Liver (tissue), 9 donors: Measurements from ENCODE around the gene RTN4. TPM values are rescaled to one million over a fixed set of nuclear protein-coding genes. Genes with fewer than 3 reads are reported as not detected.
"Not testable (repeated sequence)": the region's sequence is repeated elsewhere in the genome, so short reads cannot be mapped to it uniquely, and the experiment has no call there.

Experiments used
- DNase-seq: peaks from one replicate; pipeline ENCODE4 v3.0.0-alpha.2; 2017; ENCODE audit warnings: low spot score
- H3K27ac ChIP-seq, 2 donors: one replicate each; pipeline ENCODE4 v1.7.0; 2013; ENCODE audit warnings: inconsistent platforms in 2 of 2, low read length in 2 of 2, control low read depth in 1 of 2, low read depth in 1 of 2, mild to moderate bottlenecking in 1 of 2
- H3K27me3 ChIP-seq, 4 donors: one replicate each; pipeline versions ENCODE4 v1.6.1 to v1.7.0; 2013; ENCODE audit warnings: low read length in 3 of 4, inconsistent platforms in 1 of 4, mild to moderate bottlenecking in 1 of 4, moderate library complexity in 1 of 4; ENCODE audit not compliant: control insufficient read depth in 4 of 4, insufficient read depth in 4 of 4
- H3K36me3 ChIP-seq, 4 donors: one replicate each; pipeline versions ENCODE4 v1.6.1 to v1.7.0; 2013; ENCODE audit warnings: low read length in 3 of 4, mild to moderate bottlenecking in 3 of 4, low read depth in 1 of 4, moderate library complexity in 1 of 4; ENCODE audit not compliant: control insufficient read depth in 4 of 4, insufficient read depth in 3 of 4
- H3K4me1 ChIP-seq, 4 donors: one replicate each; pipeline versions ENCODE4 v1.6.1 to v1.7.0; 2013; ENCODE audit warnings: low read length in 3 of 4, mild to moderate bottlenecking in 3 of 4, moderate library complexity in 1 of 4; ENCODE audit not compliant: control insufficient read depth in 4 of 4, insufficient read depth in 4 of 4
- H3K4me3 ChIP-seq, 3 donors: one replicate each; pipeline versions ENCODE4 v1.6.1 to v1.7.0; 2013; ENCODE audit warnings: low read length in 3 of 3, control low read depth in 1 of 3, low read depth in 1 of 3, mild to moderate bottlenecking in 1 of 3
- H3K9ac ChIP-seq, 2 donors: one replicate each; pipeline ENCODE4 v1.7.0; 2013; ENCODE audit warnings: low read length in 2 of 2, mild to moderate bottlenecking in 2 of 2, moderate library complexity in 2 of 2, control low read depth in 1 of 2, low read depth in 1 of 2
- H3K9me3 ChIP-seq, 4 donors: one replicate each; pipeline versions ENCODE4 v1.6.1 to v1.7.0; 2013; ENCODE audit warnings: low read length in 3 of 4; ENCODE audit not compliant: control insufficient read depth in 4 of 4
- EGR1 ChIP-seq, 2 donors: IDR thresholded peaks; 2 replicates each; pipeline ENCODE4 v1.6.1; 2016 to 2018; ENCODE audit warnings: antibody characterized with exemption in 2 of 2, low read depth in 2 of 2
- GABPA ChIP-seq, 2 donors: IDR thresholded peaks in 1 of 2; conservative IDR thresholded peaks in 1 of 2; 2 replicates each; pipeline ENCODE4 v1.6.1; 2016; ENCODE audit warnings: antibody characterized with exemption in 2 of 2, mild to moderate bottlenecking in 1 of 2, moderate library complexity in 1 of 2
- RAD21 ChIP-seq, 2 donors: IDR thresholded peaks; 2 replicates each; pipeline ENCODE4 v1.6.1; 2016; ENCODE audit warnings: antibody characterized with exemption in 2 of 2, mild to moderate bottlenecking in 2 of 2
- YY1 ChIP-seq: IDR thresholded peaks from 2 replicates; pipeline ENCODE4 v1.6.1; 2016; ENCODE audit warnings: antibody characterized with exemption, mild to moderate bottlenecking
- WGBS: extraction: QIAGEN DNeasy Blood & Tissue Kit; methylation state at CpG from one replicate; pipeline ENCODE4 v1.1.7; 2013; 5-methylcytosine and 5-hydroxymethylcytosine counted together
- polyA plus RNA-seq, 2 donors: library from polyadenylated mRNA; stranded (reverse) in 1 of 2; unstranded in 1 of 2; fragments of 200-250 nt in 1 of 2; fragments of >200 nt in 1 of 2; fragmentation: Nextera tagmentation in 1 of 2; extraction: Ambion mirVana in 1 of 2; gene quantifications; one replicate each; pipeline versions ENCODE4 v1.2.1 to v1.2.3, GENCODE V29; 2013 to 2015
- total RNA-seq, 2 donors: library from RNA; depleted of rRNA; stranded (reverse); fragments of >200 nt; gene quantifications; one replicate each; pipeline ENCODE4 v1.2.3, GENCODE V29; 2014
- TF ChIP-seq, protein P1 (sequence below): fragments of 150-350 bp; IDR thresholded peaks from 2 replicates; pipeline ENCODE4 v1.5.1; 2017; ENCODE audit warnings: improper control_type of control experiment, low read depth, low read length; ENCODE audit not compliant: missing input control
- TF ChIP-seq, protein P2 (sequence below): IDR thresholded peaks from 2 replicates; pipeline ENCODE4 v1.6.1; 2016; ENCODE audit warnings: antibody characterized with exemption, mild to moderate bottlenecking
- TF ChIP-seq, protein P3 (sequence below): IDR thresholded peaks from 2 replicates; pipeline ENCODE4 v1.6.1; 2016; ENCODE audit warnings: antibody characterized with exemption
- TF ChIP-seq, protein P4 (sequence below): IDR thresholded peaks from 2 replicates; pipeline ENCODE4 v1.6.1; 2016; ENCODE audit warnings: antibody characterized with exemption
- TF ChIP-seq, protein P5 (sequence below): IDR thresholded peaks from 2 replicates; pipeline ENCODE4 v1.6.1; 2016; ENCODE audit warnings: antibody characterized with exemption
- donor health status: healthy.
- donor health status: healthy.
- donor health status: healthy.
- donor health status: healthy.
- donor health status: healthy.

The RTN4 gene
- total and polyA plus RNA-seq, 4 donors, result 73.5 to 348 (median 151) TPM

DNA sequence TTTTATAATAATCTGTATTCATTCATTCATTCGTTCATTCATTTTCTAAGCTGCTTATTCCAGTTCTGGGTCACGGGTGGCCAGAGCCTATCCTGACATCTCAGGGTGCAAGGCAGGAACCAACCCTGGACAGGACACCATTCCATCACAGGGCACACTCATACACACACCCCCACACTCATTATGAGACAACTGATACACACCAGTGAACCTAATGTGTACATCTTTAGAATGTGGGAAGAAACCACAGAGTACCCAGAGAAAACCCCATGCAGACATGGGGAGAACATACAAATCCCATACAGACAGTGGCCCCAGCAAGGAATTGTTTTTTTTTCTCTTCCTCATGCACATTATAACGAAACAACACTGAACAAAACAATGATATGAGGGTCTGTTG, 54.7 kb downstream of the RTN4 start:
- Histone ChIP-seq H3K4me1 (peaks cover 2 to 25% (median 8%) of the 10 kb centered on the region in 4 donors), H3K9me3 (no peaks in the 10 kb centered on the region), H3K9ac (no peak overlapping the region), H3K27ac (no peak overlapping the region), H3K27me3 (no peaks in the 10 kb centered on the region), H3K4me3 (no peak overlapping the region), H3K36me3 (no peaks in the 10 kb centered on the region)
- WGBS, result 95% methylated on average over 3 of the region's 3 CpGs
- DNase-seq, result no peak
- TF ChIP-seq, protein P1, sequence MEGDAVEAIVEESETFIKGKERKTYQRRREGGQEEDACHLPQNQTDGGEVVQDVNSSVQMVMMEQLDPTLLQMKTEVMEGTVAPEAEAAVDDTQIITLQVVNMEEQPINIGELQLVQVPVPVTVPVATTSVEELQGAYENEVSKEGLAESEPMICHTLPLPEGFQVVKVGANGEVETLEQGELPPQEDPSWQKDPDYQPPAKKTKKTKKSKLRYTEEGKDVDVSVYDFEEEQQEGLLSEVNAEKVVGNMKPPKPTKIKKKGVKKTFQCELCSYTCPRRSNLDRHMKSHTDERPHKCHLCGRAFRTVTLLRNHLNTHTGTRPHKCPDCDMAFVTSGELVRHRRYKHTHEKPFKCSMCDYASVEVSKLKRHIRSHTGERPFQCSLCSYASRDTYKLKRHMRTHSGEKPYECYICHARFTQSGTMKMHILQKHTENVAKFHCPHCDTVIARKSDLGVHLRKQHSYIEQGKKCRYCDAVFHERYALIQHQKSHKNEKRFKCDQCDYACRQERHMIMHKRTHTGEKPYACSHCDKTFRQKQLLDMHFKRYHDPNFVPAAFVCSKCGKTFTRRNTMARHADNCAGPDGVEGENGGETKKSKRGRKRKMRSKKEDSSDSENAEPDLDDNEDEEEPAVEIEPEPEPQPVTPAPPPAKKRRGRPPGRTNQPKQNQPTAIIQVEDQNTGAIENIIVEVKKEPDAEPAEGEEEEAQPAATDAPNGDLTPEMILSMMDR, result no peak
- no peak for TF ChIP-seq EGR1 (IDR thresholded peaks at IDR 0.05; ENCODE audit: low read depth in 2 of 2)
- TF ChIP-seq, protein P2, sequence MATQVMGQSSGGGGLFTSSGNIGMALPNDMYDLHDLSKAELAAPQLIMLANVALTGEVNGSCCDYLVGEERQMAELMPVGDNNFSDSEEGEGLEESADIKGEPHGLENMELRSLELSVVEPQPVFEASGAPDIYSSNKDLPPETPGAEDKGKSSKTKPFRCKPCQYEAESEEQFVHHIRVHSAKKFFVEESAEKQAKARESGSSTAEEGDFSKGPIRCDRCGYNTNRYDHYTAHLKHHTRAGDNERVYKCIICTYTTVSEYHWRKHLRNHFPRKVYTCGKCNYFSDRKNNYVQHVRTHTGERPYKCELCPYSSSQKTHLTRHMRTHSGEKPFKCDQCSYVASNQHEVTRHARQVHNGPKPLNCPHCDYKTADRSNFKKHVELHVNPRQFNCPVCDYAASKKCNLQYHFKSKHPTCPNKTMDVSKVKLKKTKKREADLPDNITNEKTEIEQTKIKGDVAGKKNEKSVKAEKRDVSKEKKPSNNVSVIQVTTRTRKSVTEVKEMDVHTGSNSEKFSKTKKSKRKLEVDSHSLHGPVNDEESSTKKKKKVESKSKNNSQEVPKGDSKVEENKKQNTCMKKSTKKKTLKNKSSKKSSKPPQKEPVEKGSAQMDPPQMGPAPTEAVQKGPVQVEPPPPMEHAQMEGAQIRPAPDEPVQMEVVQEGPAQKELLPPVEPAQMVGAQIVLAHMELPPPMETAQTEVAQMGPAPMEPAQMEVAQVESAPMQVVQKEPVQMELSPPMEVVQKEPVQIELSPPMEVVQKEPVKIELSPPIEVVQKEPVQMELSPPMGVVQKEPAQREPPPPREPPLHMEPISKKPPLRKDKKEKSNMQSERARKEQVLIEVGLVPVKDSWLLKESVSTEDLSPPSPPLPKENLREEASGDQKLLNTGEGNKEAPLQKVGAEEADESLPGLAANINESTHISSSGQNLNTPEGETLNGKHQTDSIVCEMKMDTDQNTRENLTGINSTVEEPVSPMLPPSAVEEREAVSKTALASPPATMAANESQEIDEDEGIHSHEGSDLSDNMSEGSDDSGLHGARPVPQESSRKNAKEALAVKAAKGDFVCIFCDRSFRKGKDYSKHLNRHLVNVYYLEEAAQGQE, result no peak
- TF ChIP-seq, protein P3, sequence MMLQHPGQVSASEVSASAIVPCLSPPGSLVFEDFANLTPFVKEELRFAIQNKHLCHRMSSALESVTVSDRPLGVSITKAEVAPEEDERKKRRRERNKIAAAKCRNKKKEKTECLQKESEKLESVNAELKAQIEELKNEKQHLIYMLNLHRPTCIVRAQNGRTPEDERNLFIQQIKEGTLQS, result no peak
- no peak for TF ChIP-seq RAD21 (IDR thresholded peaks at IDR 0.05)
- TF ChIP-seq GABPA (IDR thresholded peaks at IDR 0.05 in 1 of 2, conservative IDR thresholded peaks at IDR 0.05 in 1 of 2), result no peak
- TF ChIP-seq, protein P4, sequence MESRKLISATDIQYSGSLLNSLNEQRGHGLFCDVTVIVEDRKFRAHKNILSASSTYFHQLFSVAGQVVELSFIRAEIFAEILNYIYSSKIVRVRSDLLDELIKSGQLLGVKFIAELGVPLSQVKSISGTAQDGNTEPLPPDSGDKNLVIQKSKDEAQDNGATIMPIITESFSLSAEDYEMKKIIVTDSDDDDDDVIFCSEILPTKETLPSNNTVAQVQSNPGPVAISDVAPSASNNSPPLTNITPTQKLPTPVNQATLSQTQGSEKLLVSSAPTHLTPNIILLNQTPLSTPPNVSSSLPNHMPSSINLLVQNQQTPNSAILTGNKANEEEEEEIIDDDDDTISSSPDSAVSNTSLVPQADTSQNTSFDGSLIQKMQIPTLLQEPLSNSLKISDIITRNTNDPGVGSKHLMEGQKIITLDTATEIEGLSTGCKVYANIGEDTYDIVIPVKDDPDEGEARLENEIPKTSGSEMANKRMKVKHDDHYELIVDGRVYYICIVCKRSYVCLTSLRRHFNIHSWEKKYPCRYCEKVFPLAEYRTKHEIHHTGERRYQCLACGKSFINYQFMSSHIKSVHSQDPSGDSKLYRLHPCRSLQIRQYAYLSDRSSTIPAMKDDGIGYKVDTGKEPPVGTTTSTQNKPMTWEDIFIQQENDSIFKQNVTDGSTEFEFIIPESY, result no peak
- no peak for TF ChIP-seq YY1
- TF ChIP-seq, protein P5, sequence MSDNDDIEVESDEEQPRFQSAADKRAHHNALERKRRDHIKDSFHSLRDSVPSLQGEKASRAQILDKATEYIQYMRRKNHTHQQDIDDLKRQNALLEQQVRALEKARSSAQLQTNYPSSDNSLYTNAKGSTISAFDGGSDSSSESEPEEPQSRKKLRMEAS, result no peak

DNA sequence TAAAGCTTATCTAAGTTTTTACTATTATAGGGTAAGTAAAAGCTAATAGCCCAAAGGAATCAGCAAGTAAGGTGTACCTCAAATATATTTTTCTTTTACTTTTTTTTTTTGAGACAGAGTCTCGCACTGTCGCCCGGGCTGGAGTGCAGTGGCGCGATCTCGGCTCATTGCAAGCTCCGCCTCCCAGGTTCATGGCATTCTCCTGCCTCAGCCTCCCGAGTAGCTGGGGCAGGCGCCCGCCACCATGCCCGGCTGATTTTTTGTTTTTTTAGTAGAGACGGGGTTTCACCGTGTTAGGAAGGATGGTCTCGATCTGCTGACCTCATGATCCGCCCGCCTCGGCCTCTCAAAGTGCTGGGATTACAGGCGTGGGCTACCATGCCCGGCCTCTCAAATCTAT, 59.6 kb downstream of the RTN4 start:
- H3K4me1 ChIP-seq, result peaks cover 0 to 12% (median 2%) of the 10 kb centered on the region in 4 donors
- not testable (repeated sequence) for H3K9ac ChIP-seq, H3K27me3 ChIP-seq, H3K9me3 ChIP-seq, H3K4me3 ChIP-seq, DNase-seq, H3K27ac ChIP-seq
- peaks cover 0 to 14% (median 5%) of the 10 kb centered on the region in 4 donors for H3K36me3 ChIP-seq
- 98% methylated on average over 19 of the region's 19 CpGs for WGBS
